Spinal cord (tissue), 10 donors: ENCODE results near the gene TMEM8B. TPM values are rescaled to one million over a fixed set of nuclear protein-coding genes. Genes with fewer than 3 reads are reported as not detected.
A peak's percentile ranks its signal among the peaks of the same experiment; 100 is the strongest.

Experiments
- DNase-seq, 6 donors: peaks; one replicate each; pipeline versions ENCODE4 v3.0.0 to v3.0.0-alpha.2; 2013 to 2015; ENCODE audit warnings: low spot score in 6 of 6, low read depth in 4 of 6
- H3K27ac ChIP-seq: one replicate; pipeline ENCODE4 v1.5.1; 2013; ENCODE audit warnings: low read depth, low read length, control low read depth
- H3K27me3 ChIP-seq: one replicate; pipeline ENCODE4 v1.6.1; 2013; ENCODE audit warnings: low read length; ENCODE audit not compliant: control insufficient read depth, insufficient read depth
- H3K36me3 ChIP-seq: one replicate; pipeline ENCODE4 v1.6.1; 2013; ENCODE audit warnings: low read length; ENCODE audit not compliant: control insufficient read depth, insufficient read depth
- H3K4me1 ChIP-seq: one replicate; pipeline ENCODE4 v1.6.1; 2013; ENCODE audit warnings: low read length; ENCODE audit not compliant: control insufficient read depth, insufficient read depth
- H3K4me3 ChIP-seq: one replicate; pipeline ENCODE4 v1.5.1; 2013; ENCODE audit warnings: low read depth, low read length, control low read depth
- H3K9me3 ChIP-seq: one replicate; pipeline ENCODE4 v1.6.1; 2013; ENCODE audit warnings: low read length; ENCODE audit not compliant: control insufficient read depth, insufficient read depth
- WGBS: methylation state at CpG from one replicate; pipeline ENCODE4 v1.1.5; 2013; ENCODE audit warnings: missing lambda C conversion rate; ENCODE audit not compliant: insufficient coverage; 5-methylcytosine and 5-hydroxymethylcytosine counted together
- polyA plus RNA-seq, 2 donors: library from polyadenylated mRNA; unstranded; fragments of 120-200 nt; gene quantifications; one replicate each; pipeline ENCODE4 v1.2.1, GENCODE V29; 2013; ENCODE audit not compliant: insufficient read length in 2 of 2
- total RNA-seq, 2 donors: library from RNA; depleted of rRNA in 1 of 2; stranded (reverse); fragments of 120-200 nt in 1 of 2; fragments of >200 nt in 1 of 2; gene quantifications; one replicate each; pipeline versions ENCODE4 v1.2.3 to v1.2.4, GENCODE V29; 2013 to 2014
- donor health status: healthy.

Gene TMEM8B
- total and polyA plus RNA-seq, 4 donors, result 7.3 to 58.8 (median 34.1) TPM

GRCh38 chr9:35810122-35810521, 18.9 kb upstream of the TMEM8B start:
- Histone ChIP-seq H3K4me1 (peaks cover 29% of the 10 kb centered on the region), H3K27me3 (no peaks in the 10 kb centered on the region), H3K36me3 (peaks cover 34% of the 10 kb centered on the region), H3K27ac (no peak overlapping the region), H3K4me3 (no peak overlapping the region), H3K9me3 (no peaks in the 10 kb centered on the region)
- no peak for DNase-seq
- 87% methylated on average over 4 of the region's 7 CpGs for WGBS

GRCh38 chr9:35811381-35812024, 17.5 kb upstream of the TMEM8B start:
- H3K9me3 ChIP-seq, result no peaks in the 10 kb centered on the region
- H3K36me3 ChIP-seq, result peaks cover 20% of the 10 kb centered on the region
- H3K4me1 ChIP-seq, result peaks cover 29% of the 10 kb centered on the region
- peak overlapping the region; percentile 58 for H3K4me3 ChIP-seq
- peak overlapping the region; percentile 74 for H3K27ac ChIP-seq
- WGBS, result 13% methylated on average over 12 of the region's 12 CpGs
- H3K27me3 ChIP-seq, result no peaks in the 10 kb centered on the region
- DNase-seq, result peak in 1 of 6 donors; percentile 48

GRCh38 chr9:35812025-35812602, 16.9 kb upstream of the TMEM8B start, which contains the start of gene SPAG8:
Gene SPAG8 (minus strand): TSS chr9:35812262. CDS start chr9:35812147, 115 bp downstream.
- H3K4me1 ChIP-seq, result peaks cover 29% of the 10 kb centered on the region
- WGBS, result 0% methylated on average over 26 of the region's 28 CpGs
- peak within 1 kb of the TSS; percentile 58 for H3K4me3 ChIP-seq
- H3K9me3 ChIP-seq, result no peaks in the 10 kb centered on the region
- no peaks in the 10 kb centered on the region for H3K27me3 ChIP-seq
- H3K27ac ChIP-seq, result peak within 1 kb of the TSS; percentile 74
- peak; percentile 82 to 99 (median 90) for DNase-seq
- H3K36me3 ChIP-seq, result peaks cover 15% of the 10 kb centered on the region

- H3K27me3 ChIP-seq, result no peaks in the 10 kb centered on the region
- H3K27ac ChIP-seq, result peak overlapping the region; percentile 97
- 77% methylated on average over 5 of the region's 10 CpGs for WGBS
- H3K36me3 ChIP-seq, result peaks cover 14% of the 10 kb centered on the region
- peak overlapping the region; percentile 68 for H3K4me3 ChIP-seq
- no peaks in the 10 kb centered on the region for H3K9me3 ChIP-seq
- peaks cover 29% of the 10 kb centered on the region for H3K4me1 ChIP-seq
- DNase-seq, result no peak
These were observed 15.5 kb upstream of the TMEM8B start for GRCh38 chr9:35813434-35814105.

GRCh38 chr9:35814106-35814840, 14.8 kb upstream of the TMEM8B start:
- peak overlapping the region; percentile 68 for H3K4me3 ChIP-seq
- WGBS, result 11% methylated on average over 29 of the region's 29 CpGs
- peak overlapping the region; percentile 97 for H3K27ac ChIP-seq
- peaks cover 29% of the 10 kb centered on the region for H3K4me1 ChIP-seq
- peaks cover 8% of the 10 kb centered on the region for H3K36me3 ChIP-seq
- no peaks in the 10 kb centered on the region for H3K9me3 ChIP-seq
- no peaks in the 10 kb centered on the region for H3K27me3 ChIP-seq
- peak in 3 of 6 donors; percentile 9 to 76 (median 71) for DNase-seq

- peak within 1 kb of the TSS; percentile 68 for H3K4me3 ChIP-seq
- peaks cover 28% of the 10 kb centered on the region for H3K4me1 ChIP-seq
- H3K27me3 ChIP-seq, result no peaks in the 10 kb centered on the region
- DNase-seq, result peak; percentile 95 to 99 (median 97)
- WGBS, result 0% methylated on average over 41 of the region's 52 CpGs
- H3K36me3 ChIP-seq, result peaks cover 3% of the 10 kb centered on the region
- H3K9me3 ChIP-seq, result no peaks in the 10 kb centered on the region
- peak within 1 kb of the TSS; percentile 97 for H3K27ac ChIP-seq
These were observed 14.0 kb upstream of the TMEM8B start, which contains the start of gene HINT2 for GRCh38 chr9:35814841-35815543. Gene HINT2 (minus strand): TSS chr9:35815042. CDS start chr9:35814979, 63 bp downstream.

- 50% methylated on average over 1 of the region's 1 CpG for WGBS
- Histone ChIP-seq H3K36me3 (no peaks in the 10 kb centered on the region), H3K27me3 (no peaks in the 10 kb centered on the region), H3K4me1 (peaks cover 19% of the 10 kb centered on the region), H3K27ac (no peak overlapping the region), H3K9me3 (no peaks in the 10 kb centered on the region), H3K4me3 (no peak overlapping the region)
- no peak for DNase-seq
These were observed 12.3 kb upstream of the TMEM8B start for GRCh38 chr9:35816708-35817107.

GRCh38 chr9:35818341-35818740, 10.7 kb upstream of the TMEM8B start:
- Histone ChIP-seq H3K4me3 (no peak overlapping the region), H3K27ac (no peak overlapping the region), H3K27me3 (no peaks in the 10 kb centered on the region), H3K36me3 (no peaks in the 10 kb centered on the region), H3K4me1 (peaks cover 10% of the 10 kb centered on the region), H3K9me3 (no peaks in the 10 kb centered on the region)
- WGBS, result 91% methylated on average over 3 of the region's 3 CpGs
- no peak for DNase-seq

- Histone ChIP-seq H3K27me3 (no peaks in the 10 kb centered on the region), H3K36me3 (no peaks in the 10 kb centered on the region), H3K4me1 (no peaks in the 10 kb centered on the region), H3K4me3 (no peak overlapping the region), H3K27ac (no peak overlapping the region), H3K9me3 (no peaks in the 10 kb centered on the region)
- no peak for DNase-seq
These were observed 9.0 kb upstream of the TMEM8B start for GRCh38 chr9:35820076-35820475.
